ENCODE measurements around the gene HSPE1. TPM values are rescaled to one million over a fixed set of nuclear protein-coding genes. Genes with fewer than 3 reads are reported as not detected.

The HSPE1 gene
- total RNA-seq, 1 experiment from 2014 or later = 291 TPM

- TF ChIP-seq, protein P1, sequence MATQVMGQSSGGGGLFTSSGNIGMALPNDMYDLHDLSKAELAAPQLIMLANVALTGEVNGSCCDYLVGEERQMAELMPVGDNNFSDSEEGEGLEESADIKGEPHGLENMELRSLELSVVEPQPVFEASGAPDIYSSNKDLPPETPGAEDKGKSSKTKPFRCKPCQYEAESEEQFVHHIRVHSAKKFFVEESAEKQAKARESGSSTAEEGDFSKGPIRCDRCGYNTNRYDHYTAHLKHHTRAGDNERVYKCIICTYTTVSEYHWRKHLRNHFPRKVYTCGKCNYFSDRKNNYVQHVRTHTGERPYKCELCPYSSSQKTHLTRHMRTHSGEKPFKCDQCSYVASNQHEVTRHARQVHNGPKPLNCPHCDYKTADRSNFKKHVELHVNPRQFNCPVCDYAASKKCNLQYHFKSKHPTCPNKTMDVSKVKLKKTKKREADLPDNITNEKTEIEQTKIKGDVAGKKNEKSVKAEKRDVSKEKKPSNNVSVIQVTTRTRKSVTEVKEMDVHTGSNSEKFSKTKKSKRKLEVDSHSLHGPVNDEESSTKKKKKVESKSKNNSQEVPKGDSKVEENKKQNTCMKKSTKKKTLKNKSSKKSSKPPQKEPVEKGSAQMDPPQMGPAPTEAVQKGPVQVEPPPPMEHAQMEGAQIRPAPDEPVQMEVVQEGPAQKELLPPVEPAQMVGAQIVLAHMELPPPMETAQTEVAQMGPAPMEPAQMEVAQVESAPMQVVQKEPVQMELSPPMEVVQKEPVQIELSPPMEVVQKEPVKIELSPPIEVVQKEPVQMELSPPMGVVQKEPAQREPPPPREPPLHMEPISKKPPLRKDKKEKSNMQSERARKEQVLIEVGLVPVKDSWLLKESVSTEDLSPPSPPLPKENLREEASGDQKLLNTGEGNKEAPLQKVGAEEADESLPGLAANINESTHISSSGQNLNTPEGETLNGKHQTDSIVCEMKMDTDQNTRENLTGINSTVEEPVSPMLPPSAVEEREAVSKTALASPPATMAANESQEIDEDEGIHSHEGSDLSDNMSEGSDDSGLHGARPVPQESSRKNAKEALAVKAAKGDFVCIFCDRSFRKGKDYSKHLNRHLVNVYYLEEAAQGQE (IDR thresholded peaks at IDR 0.05; ENCODE audit: low read depth) = no peak
- TF ChIP-seq CEBPB (IDR thresholded peaks at IDR 0.05; ENCODE audit: low read depth) (0 out of 2 replicates have a peak, but pooled peaks have one; percentile 17), CBX3 (IDR thresholded peaks at IDR 0.05; ENCODE audit: low read depth) (0 out of 2 replicates have a peak, but pooled peaks have one; percentile 15), SRF (IDR thresholded peaks at IDR 0.05; ENCODE audit: low read depth) (no peak), CTCF (IDR thresholded peaks at IDR 0.05 in 2 of 3, conservative IDR thresholded peaks at IDR 0.05 in 1 of 3; ENCODE audit: borderline replicate concordance in 1 of 3, insufficient read depth in 1 of 3, low read depth in 2 of 3, low read length in 2 of 3) (no peak), POLR2AphosphoS5 (IDR thresholded peaks at IDR 0.05; ENCODE audit: low read depth, low read length) (no peak)
Observed at GRCh38 chr2:197498235-197498936, 1.8 kb upstream of the HSPE1 start (continued).
